ENCODE measurements around the gene CEP126. TPM values are rescaled to one million over a fixed set of nuclear protein-coding genes. Genes with fewer than 3 reads are reported as not detected.

The CEP126 gene
- total and polyA plus RNA-seq, 9 donors, result 2.3 to 6.6 (median 3.5) TPM

DNA sequence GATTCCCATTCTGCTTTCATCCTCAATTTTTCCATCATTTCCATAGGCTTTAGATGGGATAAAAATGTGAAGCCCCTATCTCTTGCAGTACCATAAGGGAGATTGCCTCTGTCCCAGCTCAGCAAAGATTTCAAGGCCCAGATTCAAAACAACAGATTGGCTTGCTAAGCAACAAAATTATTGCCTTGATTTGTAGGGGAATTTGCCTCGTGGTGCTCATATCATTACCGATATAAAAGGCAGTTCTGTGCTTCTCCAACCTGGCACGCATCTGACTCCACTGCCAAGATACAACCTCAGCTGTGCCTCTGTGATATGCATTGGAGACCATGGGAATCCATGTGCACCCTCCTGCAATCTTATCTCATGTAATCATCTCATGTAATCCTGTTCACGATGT is 25.0 kb upstream of the CEP126 start:
- Histone ChIP-seq H3K9me3 (replicated peaks; ENCODE audit: control insufficient read depth, low read depth, low read length) (no peaks in the 10 kb centered on the region), H3K27me3 (ENCODE audit: control insufficient read depth, insufficient read depth, low read length) (no peaks in the 10 kb centered on the region), H3K4me3 (ENCODE audit: low read length) (no peak overlapping the region), H3K4me1 (ENCODE audit: control insufficient read depth, insufficient read depth, low read length) (no peaks in the 10 kb centered on the region), H3K27ac (ENCODE audit: low read length) (no peak overlapping the region), H3K36me3 (ENCODE audit: control insufficient read depth, insufficient read depth, low read length) (no peaks in the 10 kb centered on the region)
- no peak for DNase-seq
- 76% methylated on average over 4 of the region's 4 CpGs for WGBS (ENCODE audit: insufficient coverage)

DNA sequence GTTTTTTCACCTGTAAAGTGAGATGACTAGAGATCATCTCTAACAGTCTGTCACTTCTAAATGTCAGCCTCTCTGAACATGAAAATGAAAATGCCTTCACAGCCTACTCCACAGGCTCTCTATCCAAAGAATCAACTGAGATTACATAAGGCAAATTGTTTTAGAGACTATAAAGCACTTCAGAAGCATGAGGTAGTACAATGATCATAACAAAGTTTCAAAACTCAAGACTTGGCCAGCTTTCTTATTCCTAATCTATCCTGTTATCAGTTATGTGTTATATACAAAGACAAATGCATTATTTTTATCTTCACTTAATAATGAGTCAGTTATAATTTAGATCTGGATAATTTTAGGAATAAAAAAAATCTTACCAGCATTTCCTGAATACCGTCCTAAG is 20.3 kb upstream of the CEP126 start:
- Histone ChIP-seq H3K27ac (ENCODE audit: low read length) (no peak overlapping the region), H3K36me3 (ENCODE audit: control insufficient read depth, insufficient read depth, low read length) (no peaks in the 10 kb centered on the region), H3K4me1 (ENCODE audit: control insufficient read depth, insufficient read depth, low read length) (no peaks in the 10 kb centered on the region), H3K9me3 (replicated peaks; ENCODE audit: control insufficient read depth, low read depth, low read length) (no peaks in the 10 kb centered on the region), H3K27me3 (ENCODE audit: control insufficient read depth, insufficient read depth, low read length) (no peaks in the 10 kb centered on the region), H3K4me3 (ENCODE audit: low read length) (no peak overlapping the region)
- no peak for DNase-seq
- no CpG with 5 or more reads among the region's 1 CpG for WGBS (ENCODE audit: insufficient coverage)

DNA sequence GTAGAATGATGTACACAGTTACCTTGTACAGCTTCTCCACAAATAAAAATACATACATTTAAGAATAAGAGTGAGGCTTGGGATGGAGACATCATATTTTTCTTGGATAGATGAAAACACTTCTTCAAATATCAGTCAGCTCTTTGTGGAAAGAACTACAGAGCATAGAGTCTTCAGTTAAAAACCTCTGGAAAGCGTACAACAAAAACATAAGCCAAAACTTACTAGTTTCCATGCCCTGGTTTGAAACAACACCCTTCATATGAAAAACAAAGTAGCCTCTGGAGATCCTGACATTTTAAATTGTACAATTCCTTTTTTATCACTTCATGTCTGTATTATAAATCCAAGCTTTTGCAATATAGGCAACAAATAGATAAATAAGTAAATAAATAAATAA is 7.0 kb upstream of the CEP126 start:
- Histone ChIP-seq H3K27ac (ENCODE audit: low read length) (no peak overlapping the region), H3K36me3 (ENCODE audit: control insufficient read depth, insufficient read depth, low read length) (no peaks in the 10 kb centered on the region), H3K4me3 (ENCODE audit: low read length) (no peak overlapping the region), H3K9me3 (replicated peaks; ENCODE audit: control insufficient read depth, low read depth, low read length) (no peaks in the 10 kb centered on the region), H3K27me3 (ENCODE audit: control insufficient read depth, insufficient read depth, low read length) (no peaks in the 10 kb centered on the region), H3K4me1 (ENCODE audit: control insufficient read depth, insufficient read depth, low read length) (no peaks in the 10 kb centered on the region)
- peak; percentile 80 for DNase-seq
- 60% methylated on average over 1 of the region's 1 CpG for WGBS (ENCODE audit: insufficient coverage)

DNA sequence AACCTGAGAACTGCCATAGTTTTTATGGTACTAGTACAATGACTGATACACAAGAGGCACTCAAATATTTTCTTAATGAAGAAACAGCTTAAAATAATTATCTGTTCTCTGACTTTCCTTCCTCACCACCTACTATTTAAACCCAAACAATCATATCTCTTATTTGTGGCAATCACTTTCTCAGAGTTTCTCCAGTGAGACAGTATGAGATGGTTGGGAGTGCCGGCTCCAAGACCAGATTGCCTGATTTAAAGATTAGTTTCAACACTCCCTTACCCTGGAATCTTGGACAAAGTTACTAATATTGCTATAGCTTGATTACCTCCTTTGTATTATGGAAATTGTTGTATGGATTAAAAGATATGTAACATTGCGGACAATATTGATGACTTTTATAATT is 5.7 kb upstream of the CEP126 start:
- Histone ChIP-seq H3K27me3 (ENCODE audit: control insufficient read depth, insufficient read depth, low read length) (no peaks in the 10 kb centered on the region), H3K27ac (ENCODE audit: low read length) (no peak overlapping the region), H3K9me3 (replicated peaks; ENCODE audit: control insufficient read depth, low read depth, low read length) (no peaks in the 10 kb centered on the region), H3K4me3 (ENCODE audit: low read length) (no peak overlapping the region), H3K4me1 (ENCODE audit: control insufficient read depth, insufficient read depth, low read length) (no peaks in the 10 kb centered on the region), H3K36me3 (ENCODE audit: control insufficient read depth, insufficient read depth, low read length) (no peaks in the 10 kb centered on the region)
- DNase-seq, result peak; percentile 25
- WGBS (ENCODE audit: insufficient coverage), result no CpG with 5 or more reads among the region's 2 CpGs

DNA sequence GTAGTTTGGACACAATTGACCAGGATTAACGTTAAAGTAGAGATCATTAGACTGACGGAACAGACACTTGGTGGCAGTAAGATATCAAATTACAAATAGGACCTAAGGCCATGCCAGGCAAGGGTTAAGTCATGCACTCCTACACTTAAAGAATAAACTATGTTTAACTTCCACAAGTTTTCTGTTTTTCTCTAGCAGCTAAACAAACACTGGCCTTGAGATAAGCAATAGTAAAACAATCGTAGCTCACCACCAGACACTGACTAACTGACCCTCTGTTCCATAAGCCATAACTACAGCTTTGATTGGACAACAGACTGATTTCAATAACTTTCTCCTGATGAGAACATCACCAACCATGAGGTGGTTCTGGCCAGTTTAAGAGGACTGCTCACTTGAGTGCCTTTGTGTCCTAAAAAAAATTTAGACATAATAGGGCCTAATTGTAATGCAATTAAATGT is 2.0 kb upstream of the CEP126 start:
- DNase-seq, result no peak
- 17% methylated on average over 2 of the region's 3 CpGs for WGBS (ENCODE audit: insufficient coverage)
- Histone ChIP-seq H3K4me1 (ENCODE audit: control insufficient read depth, insufficient read depth, low read length) (peaks cover 2% of the 10 kb centered on the region), H3K4me3 (ENCODE audit: low read length) (no peak overlapping the region), H3K27ac (ENCODE audit: low read length) (no peak overlapping the region), H3K9me3 (replicated peaks; ENCODE audit: control insufficient read depth, low read depth, low read length) (no peaks in the 10 kb centered on the region), H3K36me3 (ENCODE audit: control insufficient read depth, insufficient read depth, low read length) (no peaks in the 10 kb centered on the region), H3K27me3 (ENCODE audit: control insufficient read depth, insufficient read depth, low read length) (no peaks in the 10 kb centered on the region)

DNA sequence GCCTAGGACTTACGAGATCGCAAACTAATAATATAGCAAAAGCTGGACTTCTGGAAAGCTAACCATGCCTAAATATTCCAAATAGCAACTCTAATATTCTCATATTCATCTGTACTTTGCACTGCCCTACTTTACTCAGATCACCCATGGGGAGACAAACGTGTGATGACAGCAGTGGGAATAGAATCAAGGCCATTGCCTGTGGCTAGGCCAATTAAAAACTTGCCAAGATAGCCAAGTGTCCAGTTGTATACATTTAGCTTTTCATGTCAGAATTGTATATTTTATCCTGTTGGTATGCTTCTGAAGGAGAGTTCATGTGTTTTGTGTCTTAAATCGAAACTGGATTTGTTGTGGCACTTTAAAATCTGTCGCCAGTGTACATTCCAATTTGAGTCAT is 1.2 kb upstream of the CEP126 start:
- Histone ChIP-seq H3K36me3 (ENCODE audit: control insufficient read depth, insufficient read depth, low read length) (no peaks in the 10 kb centered on the region), H3K9me3 (replicated peaks; ENCODE audit: control insufficient read depth, low read depth, low read length) (no peaks in the 10 kb centered on the region), H3K27ac (ENCODE audit: low read length) (peak overlapping the region; percentile 96), H3K27me3 (ENCODE audit: control insufficient read depth, insufficient read depth, low read length) (no peaks in the 10 kb centered on the region), H3K4me1 (ENCODE audit: control insufficient read depth, insufficient read depth, low read length) (peaks cover 2% of the 10 kb centered on the region), H3K4me3 (ENCODE audit: low read length) (no peak overlapping the region)
- peak; percentile 36 for DNase-seq
- WGBS (ENCODE audit: insufficient coverage), result 76% methylated on average over 3 of the region's 5 CpGs

DNA sequence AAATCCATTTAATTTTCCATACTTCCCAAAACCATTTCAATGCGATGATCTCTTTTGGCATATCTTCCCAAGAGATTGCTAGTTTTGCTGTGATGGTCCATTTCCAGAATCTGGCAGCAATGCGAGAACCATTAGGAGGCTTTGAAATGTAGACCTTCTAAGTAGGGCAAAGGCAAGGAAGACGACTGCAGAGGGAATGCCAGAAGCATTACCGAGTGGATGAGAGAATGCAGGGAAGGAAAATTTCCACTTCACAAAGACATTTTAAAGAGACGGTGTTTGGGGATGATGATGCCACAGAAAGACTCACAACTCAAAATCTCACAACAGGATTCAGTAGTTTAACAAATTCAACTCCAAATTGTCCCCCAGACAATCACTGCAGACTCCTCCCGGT is 471 bp upstream of the CEP126 start:
- no peaks in the 10 kb centered on the region for H3K36me3 ChIP-seq (ENCODE audit: control insufficient read depth, insufficient read depth, low read length)
- H3K4me1 ChIP-seq (ENCODE audit: control insufficient read depth, insufficient read depth, low read length), result peaks cover 2% of the 10 kb centered on the region
- H3K4me3 ChIP-seq (ENCODE audit: low read length), result peak overlapping the region; percentile 70
- no peaks in the 10 kb centered on the region for H3K27me3 ChIP-seq (ENCODE audit: control insufficient read depth, insufficient read depth, low read length)
- no peaks in the 10 kb centered on the region for H3K9me3 ChIP-seq (replicated peaks; ENCODE audit: control insufficient read depth, low read depth, low read length)
- peak; percentile 92 for DNase-seq
- 0% methylated on average over 1 of the region's 6 CpGs for WGBS (ENCODE audit: insufficient coverage)
- peak overlapping the region; percentile 96 for H3K27ac ChIP-seq (ENCODE audit: low read length)

DNA sequence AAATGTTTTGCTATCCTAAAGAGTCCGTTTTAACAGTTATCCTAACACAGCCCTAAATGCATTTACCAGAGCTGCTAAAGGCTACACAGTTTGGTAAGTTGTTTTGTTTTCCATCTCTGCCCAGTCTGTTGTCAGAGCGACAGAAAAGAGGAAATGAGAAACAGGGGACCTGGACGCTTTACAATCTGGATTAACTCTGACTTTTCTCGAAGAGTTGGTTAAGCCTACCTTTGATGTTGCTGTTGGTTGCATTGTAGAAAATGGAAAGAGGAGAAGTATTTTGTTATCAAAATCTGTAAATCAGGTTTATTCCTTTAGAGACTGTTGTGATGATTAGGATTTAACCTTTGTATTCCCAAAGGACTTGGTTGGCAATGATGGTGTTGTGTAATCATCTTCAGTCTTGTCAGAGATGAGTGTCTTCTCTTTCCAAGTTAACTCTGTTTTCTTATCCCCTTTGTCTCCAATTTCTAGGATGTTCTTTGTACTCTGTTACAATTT is 1.0 kb downstream of the CEP126 start:
- H3K9me3 ChIP-seq (replicated peaks; ENCODE audit: control insufficient read depth, low read depth, low read length), result no peaks in the 10 kb centered on the region
- H3K27me3 ChIP-seq (ENCODE audit: control insufficient read depth, insufficient read depth, low read length), result no peaks in the 10 kb centered on the region
- DNase-seq, result peak; percentile 94
- 7% methylated on average over 3 of the region's 4 CpGs for WGBS (ENCODE audit: insufficient coverage)
- no peaks in the 10 kb centered on the region for H3K36me3 ChIP-seq (ENCODE audit: control insufficient read depth, insufficient read depth, low read length)
- peak overlapping the region; percentile 96 for H3K27ac ChIP-seq (ENCODE audit: low read length)
- peak overlapping the region; percentile 70 for H3K4me3 ChIP-seq (ENCODE audit: low read length)
- H3K4me1 ChIP-seq (ENCODE audit: control insufficient read depth, insufficient read depth, low read length), result peaks cover 2% of the 10 kb centered on the region

DNA sequence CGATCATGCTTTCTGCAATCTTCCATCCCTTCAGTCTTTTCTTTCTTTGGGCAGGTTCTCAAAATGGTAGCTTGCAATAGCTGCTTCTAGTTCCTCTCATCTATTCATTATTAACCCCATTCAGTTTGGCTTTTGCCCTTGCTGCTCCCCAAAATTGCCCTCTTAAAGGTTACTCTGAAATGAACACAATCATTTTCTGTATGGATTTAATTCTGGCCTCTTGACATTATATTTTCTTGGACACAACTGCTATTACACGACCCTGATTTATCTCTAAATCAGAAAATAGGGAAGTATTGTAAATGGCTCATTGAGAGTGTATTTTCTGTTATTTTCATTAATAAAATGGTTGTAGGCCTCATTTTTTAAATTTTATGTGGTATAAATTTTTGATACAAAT is 1.6 kb downstream of the CEP126 start, which contains the start of gene ANGPTL5:
Gene ANGPTL5 (minus strand): TSS at position 101 of the 400 bp plus-strand sequence. CDS start 8,613 bp downstream, outside the sequence.
- DNase-seq, result no peak
- H3K36me3 ChIP-seq (ENCODE audit: control insufficient read depth, insufficient read depth, low read length), result no peaks in the 10 kb centered on the region
- peak within 1 kb of the TSS; percentile 70 for H3K4me3 ChIP-seq (ENCODE audit: low read length)
- no peaks in the 10 kb centered on the region for H3K9me3 ChIP-seq (replicated peaks; ENCODE audit: control insufficient read depth, low read depth, low read length)
- no CpG with 5 or more reads among the region's 2 CpGs for WGBS (ENCODE audit: insufficient coverage)
- H3K4me1 ChIP-seq (ENCODE audit: control insufficient read depth, insufficient read depth, low read length), result peaks cover 2% of the 10 kb centered on the region
- H3K27me3 ChIP-seq (ENCODE audit: control insufficient read depth, insufficient read depth, low read length), result no peaks in the 10 kb centered on the region
- H3K27ac ChIP-seq (ENCODE audit: low read length), result peak within 1 kb of the TSS; percentile 96

DNA sequence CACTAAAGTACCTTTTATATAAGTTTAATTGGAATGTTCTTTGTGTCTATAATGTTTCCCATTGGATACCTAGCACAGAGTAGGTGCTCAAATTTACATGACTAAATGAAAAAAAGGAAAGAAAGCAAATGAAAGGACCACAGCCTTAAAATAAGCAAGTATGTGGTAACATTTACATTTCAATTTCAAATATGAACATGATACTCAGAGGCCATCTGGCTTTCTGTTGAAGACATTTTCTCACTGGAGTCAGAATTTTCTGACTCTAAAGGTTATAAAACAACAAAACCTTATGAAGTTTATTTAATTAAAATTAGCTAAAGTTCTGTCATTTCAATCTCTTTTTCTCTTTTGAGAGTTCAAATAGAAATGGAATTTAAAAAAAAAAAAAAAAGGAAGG is 2.4 kb downstream of the CEP126 start:
- H3K4me1 ChIP-seq (ENCODE audit: control insufficient read depth, insufficient read depth, low read length), result peaks cover 2% of the 10 kb centered on the region
- H3K27me3 ChIP-seq (ENCODE audit: control insufficient read depth, insufficient read depth, low read length), result no peaks in the 10 kb centered on the region
- no peaks in the 10 kb centered on the region for H3K9me3 ChIP-seq (replicated peaks; ENCODE audit: control insufficient read depth, low read depth, low read length)
- H3K4me3 ChIP-seq (ENCODE audit: low read length), result no peak overlapping the region
- peak; percentile 24 for DNase-seq
- H3K27ac ChIP-seq (ENCODE audit: low read length), result no peak overlapping the region
- no peaks in the 10 kb centered on the region for H3K36me3 ChIP-seq (ENCODE audit: control insufficient read depth, insufficient read depth, low read length)

DNA sequence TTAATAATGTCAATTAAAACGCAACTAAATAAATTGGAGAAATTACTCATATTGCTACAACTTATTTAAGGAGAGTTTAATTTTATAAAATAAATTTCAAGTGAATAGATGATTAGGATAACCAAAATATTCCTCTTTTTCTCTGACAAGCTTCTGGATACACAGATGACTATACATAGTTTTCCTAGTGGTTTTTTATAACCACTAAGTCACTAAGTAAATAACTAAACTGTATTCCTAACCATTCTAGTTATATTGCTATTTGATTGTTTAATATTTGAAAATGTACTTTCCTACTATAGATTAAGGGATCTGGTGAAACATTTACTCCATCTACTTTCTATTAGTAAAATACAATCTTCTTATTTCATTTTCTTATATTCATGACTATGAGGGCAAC is 6.2 kb downstream of the CEP126 start:
- Histone ChIP-seq H3K4me1 (ENCODE audit: control insufficient read depth, insufficient read depth, low read length) (no peaks in the 10 kb centered on the region), H3K27ac (ENCODE audit: low read length) (no peak overlapping the region), H3K27me3 (ENCODE audit: control insufficient read depth, insufficient read depth, low read length) (no peaks in the 10 kb centered on the region), H3K36me3 (ENCODE audit: control insufficient read depth, insufficient read depth, low read length) (no peaks in the 10 kb centered on the region), H3K4me3 (ENCODE audit: low read length) (no peak overlapping the region), H3K9me3 (replicated peaks; ENCODE audit: control insufficient read depth, low read depth, low read length) (no peaks in the 10 kb centered on the region)
- WGBS (ENCODE audit: insufficient coverage), result no CpG with 5 or more reads among the region's 1 CpG
- DNase-seq, result no peak

Data from muscle of leg (tissue), 11 donors.